GM23248 (cell line): ENCODE results near the gene DENND2D. TPM values are rescaled to one million over a fixed set of nuclear protein-coding genes. Genes with fewer than 3 reads are reported as not detected.

Experiments used
- DNase-seq: peaks from one replicate; pipeline ENCODE4 v3.0.0-alpha.2; 2015
- H2AFZ ChIP-seq: fragments of 200-600 bp; sonication (generic); 2 replicates; pipeline ENCODE4 v1.6.1; 2016; ENCODE audit warnings: antibody characterized with exemption
- H3F3A ChIP-seq: fragments of 200-600 bp; sonication (generic); 2 replicates; pipeline ENCODE4 v1.6.1; 2016; ENCODE audit warnings: mild to moderate bottlenecking, antibody characterized with exemption, mixed run types; ENCODE audit not compliant: insufficient read depth
- H3K27ac ChIP-seq: fragments of 200-600 bp; sonication (generic); 2 replicates; pipeline ENCODE4 v1.5.1; 2016; ENCODE audit warnings: mild to moderate bottlenecking
- H3K27me3 ChIP-seq: fragments of 200-600 bp; sonication (generic); replicated peaks from 2 replicates; pipeline ENCODE4 v1.6.1; 2016; ENCODE audit warnings: mild to moderate bottlenecking; ENCODE audit not compliant: insufficient read depth
- H3K36me3 ChIP-seq: fragments of 200-600 bp; sonication (generic); 2 replicates; pipeline ENCODE4 v1.6.1; 2016; ENCODE audit warnings: low read depth, mild to moderate bottlenecking
- H3K4me1 ChIP-seq: fragments of 200-600 bp; sonication (generic); 2 replicates; pipeline ENCODE4 v1.6.1; 2016; ENCODE audit warnings: mild to moderate bottlenecking; ENCODE audit not compliant: insufficient read depth
- H3K4me2 ChIP-seq: fragments of 200-600 bp; sonication (generic); one replicate; pipeline ENCODE4 v1.6.1; 2016; ENCODE audit warnings: mild to moderate bottlenecking; ENCODE audit not compliant: unreplicated experiment
- H3K4me3 ChIP-seq: fragments of 200-600 bp; sonication (generic); 2 replicates; pipeline ENCODE4 v1.5.1; 2016; ENCODE audit warnings: mild to moderate bottlenecking
- H3K79me2 ChIP-seq: fragments of 200-600 bp; sonication (generic); 2 replicates; pipeline ENCODE4 v1.6.1; 2016; ENCODE audit warnings: mild to moderate bottlenecking; ENCODE audit not compliant: insufficient read depth
- H3K9ac ChIP-seq: fragments of 200-600 bp; sonication (generic); 2 replicates; pipeline ENCODE4 v1.6.1; 2016; ENCODE audit warnings: mild to moderate bottlenecking
- H3K9me2 ChIP-seq: fragments of 200-600 bp; sonication (generic); 2 replicates; pipeline ENCODE4 v1.6.1; 2016; ENCODE audit warnings: mixed run types, mild to moderate bottlenecking, moderate library complexity; ENCODE audit not compliant: insufficient read depth
- H3K9me3 ChIP-seq: fragments of 200-600 bp; sonication (generic); one replicate; pipeline ENCODE4 v1.6.1; 2017; ENCODE audit warnings: low read depth
- H4K20me1 ChIP-seq: fragments of 200-600 bp; sonication (generic); 2 replicates; pipeline ENCODE4 v1.6.0; 2016; ENCODE audit not compliant: insufficient read depth
- EZH2 ChIP-seq: fragments of 200-600 bp; sonication (generic); IDR thresholded peaks from 2 replicates; pipeline ENCODE4 v1.6.1; 2018; ENCODE audit warnings: antibody characterized with exemption, mild to moderate bottlenecking; ENCODE audit not compliant: insufficient read depth, poor library complexity, severe bottlenecking
- EZH2phosphoT487 ChIP-seq: fragments of 200-600 bp; sonication (generic); IDR thresholded peaks from 2 replicates; pipeline ENCODE4 v1.6.1; 2018; ENCODE audit warnings: antibody characterized with exemption, moderate library complexity, mild to moderate bottlenecking, low read depth; ENCODE audit not compliant: insufficient read depth
- WGBS, 2 experiments: methylation state at CpG; one replicate each; pipeline ENCODE4 v1.1.6; 2015 to 2017; ENCODE audit warnings: low lambda C conversion rate in 2 of 2, low coverage in 1 of 2; ENCODE audit errors: missing lambda C conversion rate in 2 of 2; 5-methylcytosine and 5-hydroxymethylcytosine counted together
- in situ Hi-C: fragments of 300-500 bp; cut with MboI; formaldehyde crosslinking; loops from 2 replicates; pipeline ENCODE4 v1.15.0; 2020
- polyA plus RNA-seq: library from polyadenylated mRNA; unstranded; fragments of >200 nt; fragmentation: Nextera tagmentation; extraction: Ambion mirVana; gene quantifications from 2 replicates; pipeline ENCODE4 v1.2.1, GENCODE V29; 2016
- total RNA-seq: library from RNA; depleted of rRNA; stranded (reverse); fragments of >200 nt; shearing (Covaris generic); gene quantifications from 2 replicates; pipeline ENCODE4 v1.2.3, GENCODE V29; 2014

The DENND2D gene
- total and polyA plus RNA-seq, 2 experiments from 2014 or later = 3.7 to 6.6 TPM

GRCh38 chr1:111213412-111213811, 13.0 kb upstream of the DENND2D start:
- Histone ChIP-seq H3K4me2 (no peak overlapping the region), H3K9ac (no peak overlapping the region), H4K20me1 (no peaks in the 10 kb centered on the region), H3K27me3 (no peaks in the 10 kb centered on the region; the same call in 1 of the 2 replicates), H2AFZ (no peak overlapping the region), H3K4me1 (no peaks in the 10 kb centered on the region), H3K9me3 (no peaks in the 10 kb centered on the region), H3K4me3 (no peak overlapping the region), H3K27ac (no peak overlapping the region), H3K79me2 (no peaks in the 10 kb centered on the region), H3K9me2 (no peaks in the 10 kb centered on the region), H3K36me3 (no peaks in the 10 kb centered on the region), H3F3A (no peaks in the 10 kb centered on the region)
- no peak for TF ChIP-seq EZH2
- TF ChIP-seq EZH2phosphoT487 = no peak
- WGBS, 2 experiments = 90 to 93% methylated on average over 6 of the region's 6 CpGs
- no peak for DNase-seq
- in situ Hi-C loops = loop anchor here (25.0 kb wide), 1 partner anchor 549 kb away; the partner anchor contains the start of gene DDX20

GRCh38 chr1:111212634-111213335, 12.3 kb upstream of the DENND2D start:
- no peak overlapping the region for H2AFZ ChIP-seq
- H4K20me1 ChIP-seq = no peaks in the 10 kb centered on the region
- no peak overlapping the region for H3K4me2 ChIP-seq
- no peaks in the 10 kb centered on the region for H3K79me2 ChIP-seq
- H3K4me1 ChIP-seq = no peaks in the 10 kb centered on the region
- TF ChIP-seq EZH2phosphoT487 (no peak), EZH2 (no peak)
- no peaks in the 10 kb centered on the region for H3K36me3 ChIP-seq
- no peak overlapping the region for H3K4me3 ChIP-seq
- no peak for DNase-seq
- 76 to 79% methylated on average over 4 to 5 of the region's 5 CpGs for WGBS, 2 experiments
- in situ Hi-C loops = loop anchor here (25.0 kb wide), 1 partner anchor 550 kb away; the partner anchor contains the start of gene DDX20
- no peak overlapping the region for H3K27ac ChIP-seq
- no peaks in the 10 kb centered on the region for H3F3A ChIP-seq
- H3K9me2 ChIP-seq = no peaks in the 10 kb centered on the region
- no peaks in the 10 kb centered on the region for H3K9me3 ChIP-seq
- no peaks in the 10 kb centered on the region; the same call in 1 of the 2 replicates for H3K27me3 ChIP-seq
- H3K9ac ChIP-seq = no peak overlapping the region

- H3K4me1 ChIP-seq = no peaks in the 10 kb centered on the region
- no peaks in the 10 kb centered on the region for H3K36me3 ChIP-seq
- H4K20me1 ChIP-seq = no peaks in the 10 kb centered on the region
- no peak overlapping the region for H3K4me2 ChIP-seq
- H3K27me3 ChIP-seq = no peaks in the 10 kb centered on the region; the same call in 1 of the 2 replicates
- H3K9ac ChIP-seq = no peak overlapping the region
- H3K9me3 ChIP-seq = no peaks in the 10 kb centered on the region
- H3F3A ChIP-seq = no peaks in the 10 kb centered on the region
- no peak overlapping the region for H3K4me3 ChIP-seq
- in situ Hi-C loops = loop anchor here (25.0 kb wide), 1 partner anchor 550 kb away; the partner anchor contains the start of gene DDX20
- H3K27ac ChIP-seq = no peak overlapping the region
- H3K79me2 ChIP-seq = no peaks in the 10 kb centered on the region
- DNase-seq = no peak
- TF ChIP-seq EZH2 (no peak), EZH2phosphoT487 (no peak)
- no peak overlapping the region for H2AFZ ChIP-seq
- WGBS, 2 experiments = 87 to 98% methylated on average over 1 of the region's 1 CpG
- no peaks in the 10 kb centered on the region for H3K9me2 ChIP-seq
Measured at GRCh38 chr1:111211921-111212320, 11.5 kb upstream of the DENND2D start.

GRCh38 chr1:111209622-111210021, 9.2 kb upstream of the DENND2D start:
- Histone ChIP-seq H3K27ac (no peak overlapping the region), H3K4me3 (no peak overlapping the region), H3K36me3 (no peaks in the 10 kb centered on the region), H3K4me1 (no peaks in the 10 kb centered on the region), H3K27me3 (no peaks in the 10 kb centered on the region; the same call in 1 of the 2 replicates), H3K9me3 (no peaks in the 10 kb centered on the region), H3K9me2 (no peaks in the 10 kb centered on the region), H3F3A (peaks cover 7% of the 10 kb centered on the region), H4K20me1 (no peaks in the 10 kb centered on the region), H3K4me2 (no peak overlapping the region), H3K79me2 (no peaks in the 10 kb centered on the region), H3K9ac (no peak overlapping the region), H2AFZ (no peak overlapping the region)
- in situ Hi-C loops = loop anchor here (25.0 kb wide), 1 partner anchor 553 kb away; the partner anchor contains the start of gene DDX20
- DNase-seq = no peak
- 59 to 65% methylated on average over 4 of the region's 4 CpGs for WGBS, 2 experiments
- no peak for TF ChIP-seq EZH2phosphoT487
- TF ChIP-seq EZH2 = no peak
